Neural cell (in vitro differentiated cells): Measurements from ENCODE around the gene RPRD1B. TPM values are rescaled to one million over a fixed set of nuclear protein-coding genes. Genes with fewer than 3 reads are reported as not detected.

Source experiments
- H2AFZ ChIP-seq: fragments of 200-600, 300-800 bp; sonication (generic), shearing (Covaris generic); 2 replicates; pipeline ENCODE4 v1.6.0; 2014; ENCODE audit warnings: low read depth, mild to moderate bottlenecking, antibody characterized with exemption, low read length, moderate library complexity
- H3F3A ChIP-seq: fragments of 200-600 bp; shearing (Covaris generic); 2 replicates; pipeline ENCODE4 v1.6.1; 2016; ENCODE audit warnings: mild to moderate bottlenecking, moderate library complexity, mixed read lengths, antibody characterized with exemption, low read length; ENCODE audit not compliant: insufficient read depth, poor library complexity, severe bottlenecking
- H3K27ac ChIP-seq: fragments of 200-600, 300-800 bp; sonication (generic), shearing (Covaris generic); 2 replicates; pipeline ENCODE4 v1.5.1; 2014; ENCODE audit warnings: mild to moderate bottlenecking, low read length, moderate library complexity
- H3K27me3 ChIP-seq: fragments of 300-800, 200-600 bp; sonication (generic), shearing (Covaris generic); 2 replicates; pipeline ENCODE4 v1.6.0; 2014; ENCODE audit warnings: mild to moderate bottlenecking, low read depth, low read length, moderate library complexity; ENCODE audit not compliant: insufficient read depth
- H3K36me3 ChIP-seq: fragments of 300-800, 200-600 bp; sonication (generic), shearing (Covaris generic); 2 replicates; pipeline ENCODE4 v1.5.1; 2014; ENCODE audit warnings: mild to moderate bottlenecking, antibody characterized with exemption, low read length, moderate library complexity; ENCODE audit not compliant: insufficient read depth
- H3K4me2 ChIP-seq: fragments of 300-800, 200-600 bp; sonication (generic), shearing (Covaris generic); 2 replicates; pipeline ENCODE4 v1.6.0; 2014; ENCODE audit warnings: mild to moderate bottlenecking, low read length
- H3K4me3 ChIP-seq: fragments of 300-800, 200-600 bp; sonication (generic), shearing (Covaris generic); 2 replicates; pipeline ENCODE4 v1.5.1; 2014; ENCODE audit warnings: mild to moderate bottlenecking, low read length, moderate library complexity
- H3K79me2 ChIP-seq: fragments of 200-600 bp; shearing (Covaris generic); replicated peaks from 2 replicates; pipeline ENCODE4 v1.6.0; 2014; ENCODE audit warnings: mild to moderate bottlenecking, low read length, moderate library complexity; ENCODE audit not compliant: insufficient read depth
- H3K9ac ChIP-seq: fragments of 300-800, 200-600 bp; sonication (generic), shearing (Covaris generic); 2 replicates; pipeline ENCODE4 v1.6.1; 2016; ENCODE audit warnings: mild to moderate bottlenecking, low read length, mixed read lengths
- H3K9me2 ChIP-seq: fragments of 200-600 bp; shearing (Covaris generic); 2 replicates; pipeline ENCODE4 v1.6.1; 2016; ENCODE audit warnings: mild to moderate bottlenecking, low read length, mixed read lengths; ENCODE audit not compliant: insufficient read depth
- H3K9me3 ChIP-seq: fragments of 200-600, 300-800 bp; sonication (generic), shearing (Covaris generic); 2 replicates; pipeline ENCODE4 v1.6.1; 2016; ENCODE audit warnings: mild to moderate bottlenecking, mixed run types, low read length, moderate library complexity, mixed read lengths
- H4K20me1 ChIP-seq: fragments of 200-600 bp; shearing (Covaris generic); 2 replicates; pipeline ENCODE4 v1.6.1; 2016; ENCODE audit warnings: mild to moderate bottlenecking, mixed run types; ENCODE audit not compliant: insufficient read depth
- EP300 ChIP-seq: fragments of 450-650 bp; conservative IDR thresholded peaks from 2 replicates; pipeline ENCODE4 v1.6.1; 2014; ENCODE audit warnings: antibody characterized with exemption, mild to moderate bottlenecking, moderate library complexity; ENCODE audit not compliant: poor library complexity, severe bottlenecking
- EZH2 ChIP-seq: fragments of 200-600, 300-800 bp; shearing (Covaris generic), sonication (generic); IDR thresholded peaks from 2 replicates; pipeline ENCODE4 v1.6.1; 2014; ENCODE audit warnings: antibody characterized with exemption, low read length, borderline replicate concordance, mild to moderate bottlenecking; ENCODE audit not compliant: insufficient read depth, poor library complexity, severe bottlenecking
- MXI1 ChIP-seq: fragments of 450-650 bp; conservative IDR thresholded peaks from 2 replicates; pipeline ENCODE4 v1.6.1; 2014; ENCODE audit warnings: antibody characterized with exemption, mild to moderate bottlenecking; ENCODE audit not compliant: poor library complexity, severe bottlenecking
- POLR2AphosphoS5 ChIP-seq: IDR thresholded peaks from 2 replicates; pipeline ENCODE4 v1.6.1; 2012
- RAD21 ChIP-seq: fragments of 450-650 bp; conservative IDR thresholded peaks from 2 replicates; pipeline ENCODE4 v1.6.1; 2014; ENCODE audit warnings: antibody characterized with exemption, mild to moderate bottlenecking, moderate library complexity
- SMC3 ChIP-seq: fragments of 450-650 bp; conservative IDR thresholded peaks from 2 replicates; pipeline ENCODE4 v1.6.1; 2014; ENCODE audit warnings: antibody characterized with exemption, mild to moderate bottlenecking, moderate library complexity; ENCODE audit not compliant: poor library complexity
- TAF1 ChIP-seq: IDR thresholded peaks from 2 replicates; pipeline ENCODE4 v1.6.1; 2012; ENCODE audit warnings: low read depth
- polyA plus RNA-seq: library from polyadenylated mRNA; depleted of rRNA; stranded (reverse); fragments of >200 nt; gene quantifications from 2 replicates; pipeline ENCODE4 v1.2.3, GENCODE V29; 2014
- TF ChIP-seq, protein P1 (sequence below): fragments of 450-650 bp; IDR thresholded peaks from 2 replicates; pipeline ENCODE4 v1.5.1; 2014; ENCODE audit warnings: antibody characterized with exemption, mild to moderate bottlenecking, moderate library complexity; ENCODE audit not compliant: poor library complexity, severe bottlenecking
- TF ChIP-seq, protein P2 (sequence below): IDR thresholded peaks from 2 replicates; pipeline ENCODE4 v1.6.1; 2012; ENCODE audit warnings: borderline replicate concordance

RPRD1B gene
- polyA plus RNA-seq, 1 donor from 2014 or later, result 23.4 TPM

DNA sequence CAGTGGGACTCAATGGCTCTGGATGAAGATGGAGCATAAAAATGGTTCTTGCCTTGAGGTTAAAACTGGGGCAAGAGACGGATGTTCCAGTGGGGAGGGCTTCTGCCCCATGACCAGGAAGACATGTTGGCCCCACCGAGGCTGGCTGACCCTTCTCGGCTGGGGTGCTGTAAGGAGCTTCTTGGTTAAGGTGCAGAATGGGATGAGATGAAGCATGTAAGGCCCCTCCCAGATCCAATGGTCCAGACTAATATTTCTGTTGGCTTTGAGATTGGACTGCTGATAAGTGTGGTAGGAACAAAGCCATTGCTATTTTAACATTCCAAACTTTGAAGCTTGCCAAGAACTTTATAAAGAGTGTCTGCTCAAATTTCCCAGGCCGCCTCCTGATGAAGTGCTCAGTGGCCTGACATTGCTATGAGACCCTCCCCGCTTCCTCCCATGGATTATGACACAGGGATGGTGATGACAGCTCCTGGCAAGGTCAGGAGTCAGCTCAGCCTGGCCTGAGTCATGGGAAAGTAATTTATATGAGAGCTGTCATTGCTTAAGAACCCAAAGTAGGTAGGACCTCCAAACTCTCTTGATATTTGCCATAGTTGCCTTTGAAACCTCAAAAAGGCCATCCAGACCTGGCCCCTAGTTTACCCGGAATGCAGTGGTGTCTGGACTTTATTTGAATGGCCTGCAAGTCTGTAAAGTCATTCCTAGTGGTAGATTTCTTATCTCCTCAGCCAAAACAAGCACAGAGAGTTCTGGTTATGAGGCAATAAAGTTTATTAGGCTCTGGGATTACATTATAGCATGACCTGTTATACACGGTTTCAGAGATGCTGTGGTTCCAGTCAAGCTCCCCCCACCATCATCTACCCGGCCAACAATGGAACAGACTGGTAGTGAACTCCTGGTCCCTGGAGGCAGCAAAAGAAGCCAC, 76.3 kb downstream of the RPRD1B start:
- Histone ChIP-seq H3K27ac (no peak overlapping the region), H3K4me3 (no peak overlapping the region), H3K36me3 (no peaks in the 10 kb centered on the region), H3K9me2 (no peaks in the 10 kb centered on the region), H3K79me2 (no peaks in the 10 kb centered on the region), H2AFZ (no peak overlapping the region), H3F3A (no peaks in the 10 kb centered on the region), H3K9me3 (no peaks in the 10 kb centered on the region), H4K20me1 (no peaks in the 10 kb centered on the region), H3K27me3 (no peaks in the 10 kb centered on the region), H3K9ac (no peak overlapping the region), H3K4me2 (no peak overlapping the region)
- TF ChIP-seq SMC3 (no peak), EP300 (no peak), RAD21 (no peak), EZH2 (no peak), MXI1 (no peak), POLR2AphosphoS5 (no peak), TAF1 (no peak)
- TF ChIP-seq, protein P1, sequence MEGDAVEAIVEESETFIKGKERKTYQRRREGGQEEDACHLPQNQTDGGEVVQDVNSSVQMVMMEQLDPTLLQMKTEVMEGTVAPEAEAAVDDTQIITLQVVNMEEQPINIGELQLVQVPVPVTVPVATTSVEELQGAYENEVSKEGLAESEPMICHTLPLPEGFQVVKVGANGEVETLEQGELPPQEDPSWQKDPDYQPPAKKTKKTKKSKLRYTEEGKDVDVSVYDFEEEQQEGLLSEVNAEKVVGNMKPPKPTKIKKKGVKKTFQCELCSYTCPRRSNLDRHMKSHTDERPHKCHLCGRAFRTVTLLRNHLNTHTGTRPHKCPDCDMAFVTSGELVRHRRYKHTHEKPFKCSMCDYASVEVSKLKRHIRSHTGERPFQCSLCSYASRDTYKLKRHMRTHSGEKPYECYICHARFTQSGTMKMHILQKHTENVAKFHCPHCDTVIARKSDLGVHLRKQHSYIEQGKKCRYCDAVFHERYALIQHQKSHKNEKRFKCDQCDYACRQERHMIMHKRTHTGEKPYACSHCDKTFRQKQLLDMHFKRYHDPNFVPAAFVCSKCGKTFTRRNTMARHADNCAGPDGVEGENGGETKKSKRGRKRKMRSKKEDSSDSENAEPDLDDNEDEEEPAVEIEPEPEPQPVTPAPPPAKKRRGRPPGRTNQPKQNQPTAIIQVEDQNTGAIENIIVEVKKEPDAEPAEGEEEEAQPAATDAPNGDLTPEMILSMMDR, result no peak
- TF ChIP-seq, protein P2, sequence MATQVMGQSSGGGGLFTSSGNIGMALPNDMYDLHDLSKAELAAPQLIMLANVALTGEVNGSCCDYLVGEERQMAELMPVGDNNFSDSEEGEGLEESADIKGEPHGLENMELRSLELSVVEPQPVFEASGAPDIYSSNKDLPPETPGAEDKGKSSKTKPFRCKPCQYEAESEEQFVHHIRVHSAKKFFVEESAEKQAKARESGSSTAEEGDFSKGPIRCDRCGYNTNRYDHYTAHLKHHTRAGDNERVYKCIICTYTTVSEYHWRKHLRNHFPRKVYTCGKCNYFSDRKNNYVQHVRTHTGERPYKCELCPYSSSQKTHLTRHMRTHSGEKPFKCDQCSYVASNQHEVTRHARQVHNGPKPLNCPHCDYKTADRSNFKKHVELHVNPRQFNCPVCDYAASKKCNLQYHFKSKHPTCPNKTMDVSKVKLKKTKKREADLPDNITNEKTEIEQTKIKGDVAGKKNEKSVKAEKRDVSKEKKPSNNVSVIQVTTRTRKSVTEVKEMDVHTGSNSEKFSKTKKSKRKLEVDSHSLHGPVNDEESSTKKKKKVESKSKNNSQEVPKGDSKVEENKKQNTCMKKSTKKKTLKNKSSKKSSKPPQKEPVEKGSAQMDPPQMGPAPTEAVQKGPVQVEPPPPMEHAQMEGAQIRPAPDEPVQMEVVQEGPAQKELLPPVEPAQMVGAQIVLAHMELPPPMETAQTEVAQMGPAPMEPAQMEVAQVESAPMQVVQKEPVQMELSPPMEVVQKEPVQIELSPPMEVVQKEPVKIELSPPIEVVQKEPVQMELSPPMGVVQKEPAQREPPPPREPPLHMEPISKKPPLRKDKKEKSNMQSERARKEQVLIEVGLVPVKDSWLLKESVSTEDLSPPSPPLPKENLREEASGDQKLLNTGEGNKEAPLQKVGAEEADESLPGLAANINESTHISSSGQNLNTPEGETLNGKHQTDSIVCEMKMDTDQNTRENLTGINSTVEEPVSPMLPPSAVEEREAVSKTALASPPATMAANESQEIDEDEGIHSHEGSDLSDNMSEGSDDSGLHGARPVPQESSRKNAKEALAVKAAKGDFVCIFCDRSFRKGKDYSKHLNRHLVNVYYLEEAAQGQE, result no peak

DNA sequence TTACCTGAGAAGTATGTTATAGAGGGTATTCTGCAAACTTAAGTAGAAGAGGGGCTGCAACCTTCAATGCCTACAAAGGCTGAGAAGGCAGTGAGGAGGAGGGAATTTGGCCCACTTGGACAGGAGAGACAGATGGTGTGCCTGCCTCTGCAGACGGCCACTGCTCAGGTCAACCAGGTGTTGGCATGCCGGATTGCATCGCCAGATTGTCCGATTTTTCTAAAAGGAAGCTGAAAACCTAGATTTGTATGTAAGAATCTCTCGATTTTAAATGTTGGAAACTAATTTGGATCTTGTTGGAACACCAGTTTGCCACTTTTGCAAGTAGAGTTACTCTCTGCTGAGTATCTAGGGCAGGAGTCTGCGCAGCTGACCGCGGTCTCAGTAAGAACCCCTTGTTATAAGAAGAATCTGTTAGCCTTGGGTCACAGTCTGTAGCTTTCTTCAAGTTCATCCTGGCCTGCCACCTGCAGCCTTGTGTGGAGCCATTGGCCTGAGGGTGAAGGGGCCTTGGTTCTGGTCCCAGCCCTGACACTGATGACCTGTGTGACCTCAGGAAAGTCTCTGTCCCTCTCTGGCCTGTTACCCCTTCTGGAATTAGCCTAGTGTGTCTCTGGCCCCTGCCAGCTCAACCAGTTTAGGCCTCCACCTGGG, 77.1 kb downstream of the RPRD1B start:
- H3K27ac ChIP-seq, result no peak overlapping the region
- H3K9me2 ChIP-seq, result no peaks in the 10 kb centered on the region
- H3K4me2 ChIP-seq, result no peak overlapping the region
- no peaks in the 10 kb centered on the region for H3K36me3 ChIP-seq
- no peaks in the 10 kb centered on the region for H3K79me2 ChIP-seq
- no peak overlapping the region for H3K4me3 ChIP-seq
- no peaks in the 10 kb centered on the region for H3K9me3 ChIP-seq
- H3F3A ChIP-seq, result no peaks in the 10 kb centered on the region
- no peak overlapping the region for H3K9ac ChIP-seq
- no peak overlapping the region for H2AFZ ChIP-seq
- H4K20me1 ChIP-seq, result no peaks in the 10 kb centered on the region
- H3K27me3 ChIP-seq, result no peaks in the 10 kb centered on the region
- TF ChIP-seq EZH2, result no peak
- TF ChIP-seq POLR2AphosphoS5, result no peak
- no peak for TF ChIP-seq RAD21
- TF ChIP-seq SMC3, result no peak
- TF ChIP-seq, protein P1, result no peak
- no peak for TF ChIP-seq MXI1
- TF ChIP-seq EP300, result no peak
- TF ChIP-seq, protein P2, result no peak
- TF ChIP-seq TAF1, result no peak
